ENCODE results near the gene IGIP.

DNA sequence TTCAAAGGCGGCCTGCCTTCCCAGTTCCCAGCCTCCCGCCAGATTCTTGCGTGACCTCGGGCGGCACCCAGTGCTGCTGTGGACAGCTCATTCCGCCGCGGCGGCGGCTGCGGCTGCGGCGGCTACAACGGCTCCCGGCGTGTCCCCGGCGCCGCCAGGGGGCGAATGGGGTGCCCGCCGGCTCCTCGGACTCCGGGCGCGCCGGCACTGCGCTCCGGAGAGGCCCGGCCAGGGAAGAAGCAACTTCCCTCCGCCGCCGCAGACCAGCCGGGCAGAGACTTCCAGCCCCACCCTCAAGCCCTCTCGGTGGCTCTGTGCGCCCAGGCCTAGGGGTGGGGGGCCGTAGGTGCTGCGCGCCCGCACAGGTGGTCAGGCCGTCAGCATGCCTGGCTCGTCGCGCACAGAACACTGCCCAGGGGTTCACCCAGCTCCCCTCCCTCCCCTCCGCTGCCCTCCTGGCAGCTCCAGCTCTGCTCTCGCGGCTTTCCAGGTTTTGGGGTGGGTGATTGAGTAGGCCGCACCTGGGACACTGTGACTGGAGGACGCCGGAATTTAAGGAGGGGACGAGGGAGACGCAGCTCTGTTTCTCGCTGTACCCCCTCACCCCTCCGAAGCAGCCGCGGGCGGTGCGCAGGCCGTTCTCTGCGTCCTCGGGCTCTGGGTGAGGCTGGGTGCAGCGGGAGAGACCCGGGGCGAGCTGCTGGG lies 20.2 kb downstream of the IGIP start:
- TF ChIP-seq, protein P1, sequence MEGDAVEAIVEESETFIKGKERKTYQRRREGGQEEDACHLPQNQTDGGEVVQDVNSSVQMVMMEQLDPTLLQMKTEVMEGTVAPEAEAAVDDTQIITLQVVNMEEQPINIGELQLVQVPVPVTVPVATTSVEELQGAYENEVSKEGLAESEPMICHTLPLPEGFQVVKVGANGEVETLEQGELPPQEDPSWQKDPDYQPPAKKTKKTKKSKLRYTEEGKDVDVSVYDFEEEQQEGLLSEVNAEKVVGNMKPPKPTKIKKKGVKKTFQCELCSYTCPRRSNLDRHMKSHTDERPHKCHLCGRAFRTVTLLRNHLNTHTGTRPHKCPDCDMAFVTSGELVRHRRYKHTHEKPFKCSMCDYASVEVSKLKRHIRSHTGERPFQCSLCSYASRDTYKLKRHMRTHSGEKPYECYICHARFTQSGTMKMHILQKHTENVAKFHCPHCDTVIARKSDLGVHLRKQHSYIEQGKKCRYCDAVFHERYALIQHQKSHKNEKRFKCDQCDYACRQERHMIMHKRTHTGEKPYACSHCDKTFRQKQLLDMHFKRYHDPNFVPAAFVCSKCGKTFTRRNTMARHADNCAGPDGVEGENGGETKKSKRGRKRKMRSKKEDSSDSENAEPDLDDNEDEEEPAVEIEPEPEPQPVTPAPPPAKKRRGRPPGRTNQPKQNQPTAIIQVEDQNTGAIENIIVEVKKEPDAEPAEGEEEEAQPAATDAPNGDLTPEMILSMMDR (IDR thresholded peaks at IDR 0.05; ENCODE audit: control extremely low read depth in 1 of 3, insufficient read depth in 1 of 3, low read depth in 1 of 3, low read length in 3 of 3), result peak; percentile 49 to 70 (median 54)
- TF ChIP-seq CHD2 (IDR thresholded peaks at IDR 0.05; ENCODE audit: low read length), result no peak
- TF ChIP-seq SUZ12 (IDR thresholded peaks at IDR 0.05; ENCODE audit: low read length), result peak; percentile 82

Measured in H1 (cell line).